Neutrophil (primary cell): ENCODE results near the gene OR52K2.
A peak's percentile ranks its signal among the peaks of the same experiment; 100 is the strongest.
"Not testable (repeated sequence)": the region's sequence is repeated elsewhere in the genome, so short reads cannot be mapped to it uniquely, and the experiment has no call there.

Experiments used
- H3K27ac ChIP-seq: fragments of 200-600 bp; sonication (generic); 2 replicates; pipeline ENCODE4 v1.5.1; 2016; ENCODE audit warnings: mild to moderate bottlenecking, moderate library complexity
- H3K27me3 ChIP-seq: fragments of 200-600 bp; sonication (generic); 2 replicates; pipeline ENCODE4 v1.6.0; 2016; ENCODE audit warnings: mild to moderate bottlenecking
- H3K36me3 ChIP-seq: fragments of 200-600 bp; sonication (generic); 2 replicates; pipeline ENCODE4 v1.5.1; 2017
- H3K4me1 ChIP-seq, 2 experiments: fragments of 200-600 bp in 1 of 2; sonication (generic) in 1 of 2; 1 replicate in 1 of 2; 2 replicates in 1 of 2; pipeline versions ENCODE4 v1.5.1 to v1.6.1; 2013 to 2016; ENCODE audit warnings: low read depth in 1 of 2, low read length in 1 of 2, mild to moderate bottlenecking in 1 of 2, moderate library complexity in 1 of 2; ENCODE audit not compliant: control insufficient read depth in 1 of 2, insufficient read depth in 1 of 2
- H3K4me3 ChIP-seq, 2 experiments: fragments of 200-600 bp in 1 of 2; sonication (generic) in 1 of 2; 1 replicate in 1 of 2; 2 replicates in 1 of 2; pipeline ENCODE4 v1.5.1; 2013 to 2016; ENCODE audit warnings: low read depth in 1 of 2, low read length in 1 of 2, mild to moderate bottlenecking in 1 of 2, moderate library complexity in 1 of 2
- H3K9me3 ChIP-seq: fragments of 200-600 bp; sonication (generic); 2 replicates; pipeline ENCODE4 v1.5.1; 2016
- TF ChIP-seq, protein P1 (sequence below): fragments of 200-600 bp; sonication (generic); IDR thresholded peaks from 2 replicates; pipeline ENCODE4 v1.5.1; 2016; ENCODE audit warnings: antibody characterized with exemption

The OR52K2 gene

DNA sequence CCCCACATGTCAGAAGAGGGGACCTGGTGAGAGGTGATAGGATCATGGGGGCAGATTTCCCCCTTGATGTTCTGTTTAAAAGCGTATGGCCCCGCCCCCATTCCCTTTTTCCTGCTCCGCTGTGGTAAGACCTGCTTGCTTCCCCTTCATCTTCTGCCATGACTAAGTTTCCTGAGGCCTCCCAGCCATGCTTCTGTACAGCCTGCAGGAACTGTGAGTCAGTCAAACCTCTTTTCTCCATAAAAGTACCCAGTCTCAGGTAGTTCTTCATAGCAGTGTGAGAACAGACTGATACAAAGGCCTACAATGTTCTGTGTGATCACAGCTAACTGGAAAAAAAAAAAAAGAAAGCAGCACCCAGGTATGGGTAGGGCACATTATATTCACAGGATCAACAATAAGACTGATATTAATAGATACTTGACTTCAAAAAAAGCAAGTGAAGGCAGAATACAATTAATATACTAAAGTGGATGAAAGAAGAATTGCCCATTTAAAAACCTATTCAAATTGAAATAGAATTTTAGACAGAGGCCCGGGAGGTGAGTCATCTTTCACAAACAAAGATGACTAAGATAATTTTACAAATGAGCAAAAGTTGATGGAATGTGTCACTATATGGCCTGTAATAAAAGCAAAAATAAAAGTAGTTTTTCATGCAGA, 31.6 kb downstream of the OR52K2 start:
- H3K27ac ChIP-seq = peak overlapping the region; percentile 40
- H3K27me3 ChIP-seq = no peaks in the 10 kb centered on the region
- TF ChIP-seq, protein P1, sequence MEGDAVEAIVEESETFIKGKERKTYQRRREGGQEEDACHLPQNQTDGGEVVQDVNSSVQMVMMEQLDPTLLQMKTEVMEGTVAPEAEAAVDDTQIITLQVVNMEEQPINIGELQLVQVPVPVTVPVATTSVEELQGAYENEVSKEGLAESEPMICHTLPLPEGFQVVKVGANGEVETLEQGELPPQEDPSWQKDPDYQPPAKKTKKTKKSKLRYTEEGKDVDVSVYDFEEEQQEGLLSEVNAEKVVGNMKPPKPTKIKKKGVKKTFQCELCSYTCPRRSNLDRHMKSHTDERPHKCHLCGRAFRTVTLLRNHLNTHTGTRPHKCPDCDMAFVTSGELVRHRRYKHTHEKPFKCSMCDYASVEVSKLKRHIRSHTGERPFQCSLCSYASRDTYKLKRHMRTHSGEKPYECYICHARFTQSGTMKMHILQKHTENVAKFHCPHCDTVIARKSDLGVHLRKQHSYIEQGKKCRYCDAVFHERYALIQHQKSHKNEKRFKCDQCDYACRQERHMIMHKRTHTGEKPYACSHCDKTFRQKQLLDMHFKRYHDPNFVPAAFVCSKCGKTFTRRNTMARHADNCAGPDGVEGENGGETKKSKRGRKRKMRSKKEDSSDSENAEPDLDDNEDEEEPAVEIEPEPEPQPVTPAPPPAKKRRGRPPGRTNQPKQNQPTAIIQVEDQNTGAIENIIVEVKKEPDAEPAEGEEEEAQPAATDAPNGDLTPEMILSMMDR = no peak
- H3K4me3 ChIP-seq = no peak overlapping the region
- peaks cover 4% of the 10 kb centered on the region for H3K36me3 ChIP-seq
- peaks cover 15 to 28% of the 10 kb centered on the region in 2 experiments for H3K4me1 ChIP-seq
- H3K9me3 ChIP-seq = no peaks in the 10 kb centered on the region

DNA sequence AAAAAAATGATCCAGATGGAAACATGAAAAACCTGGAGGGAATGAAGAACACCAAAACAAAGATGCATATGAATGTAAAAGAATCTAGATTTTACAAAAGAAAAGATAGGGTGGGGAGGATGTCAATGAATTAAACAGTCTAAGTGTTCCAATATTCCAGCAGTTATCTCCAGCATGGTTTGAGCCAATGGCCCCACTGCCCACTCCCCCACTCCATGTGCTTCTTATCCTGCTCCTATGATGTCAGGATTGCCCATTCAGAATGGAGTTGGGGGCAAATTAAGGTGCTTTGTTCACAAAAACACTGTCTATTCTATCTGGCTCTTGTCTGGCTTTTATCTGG, 32.1 kb downstream of the OR52K2 start:
- TF ChIP-seq, protein P1 = no peak
- H3K36me3 ChIP-seq = no peaks in the 10 kb centered on the region
- no peak overlapping the region for H3K4me3 ChIP-seq
- no peak overlapping the region for H3K27ac ChIP-seq
- H3K4me1 ChIP-seq = peaks cover 15 to 28% of the 10 kb centered on the region in 2 experiments
- no peaks in the 10 kb centered on the region for H3K9me3 ChIP-seq
- no peaks in the 10 kb centered on the region for H3K27me3 ChIP-seq

DNA sequence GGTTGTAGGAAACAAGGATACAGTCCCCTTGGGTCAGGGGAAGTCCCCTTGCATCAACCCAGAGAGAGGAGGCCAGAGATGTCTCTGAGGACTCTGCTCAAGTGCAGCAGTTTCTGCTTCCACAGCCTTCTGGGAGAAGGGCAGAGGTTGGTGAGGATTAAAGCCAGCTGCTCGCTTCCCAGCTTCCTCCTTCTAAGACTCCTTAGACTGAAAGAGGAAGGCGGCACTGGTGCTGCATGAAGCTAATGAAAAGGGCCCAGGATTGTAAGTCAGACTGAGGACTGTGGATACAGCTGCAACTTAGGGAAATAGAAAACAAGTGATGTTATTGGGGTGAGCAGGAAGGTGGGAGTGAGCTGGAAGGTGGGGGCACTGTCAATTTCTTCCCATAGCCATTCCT, 33.4 kb downstream of the OR52K2 start, which contains the start of gene OR52K1:
OR52K1 (plus strand) TSS at position 202 of the 400 bp plus-strand sequence. CDS start 6,255 bp downstream, outside the sequence.
- Histone ChIP-seq H3K4me1 (peaks cover 15 to 28% of the 10 kb centered on the region in 2 experiments), H3K36me3 (no peaks in the 10 kb centered on the region), H3K27me3 (no peaks in the 10 kb centered on the region), H3K9me3 (no peaks in the 10 kb centered on the region), H3K4me3 (no peak within 1 kb of the TSS), H3K27ac (peak within 1 kb of the TSS; percentile 37)
- TF ChIP-seq, protein P1 = no peak

DNA sequence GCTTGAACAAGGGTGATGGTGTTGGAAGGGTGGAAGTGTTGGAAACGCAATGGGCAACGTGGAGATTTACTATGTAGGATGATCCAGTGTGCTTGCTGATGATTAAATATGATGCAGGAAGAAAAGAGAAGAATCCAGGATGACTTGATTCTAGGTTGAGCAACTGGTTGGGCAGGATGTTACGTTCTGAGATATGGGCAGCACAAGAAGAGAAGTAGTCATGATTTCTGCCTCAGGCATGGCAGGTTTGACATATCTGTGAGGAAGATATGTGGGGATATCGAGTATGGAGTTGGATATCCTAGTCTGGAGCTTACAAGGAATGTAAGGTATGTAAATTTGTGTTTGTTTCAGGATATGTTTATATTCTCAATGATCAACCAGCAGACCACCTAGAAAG, 35.2 kb downstream of the OR52K2 start:
- Histone ChIP-seq H3K4me1 (peaks cover 15 to 28% of the 10 kb centered on the region in 2 experiments), H3K27me3 (no peaks in the 10 kb centered on the region), H3K4me3 (no peak overlapping the region), H3K36me3 (no peaks in the 10 kb centered on the region), H3K27ac (no peak overlapping the region), H3K9me3 (no peaks in the 10 kb centered on the region)
- TF ChIP-seq, protein P1 = no peak

DNA sequence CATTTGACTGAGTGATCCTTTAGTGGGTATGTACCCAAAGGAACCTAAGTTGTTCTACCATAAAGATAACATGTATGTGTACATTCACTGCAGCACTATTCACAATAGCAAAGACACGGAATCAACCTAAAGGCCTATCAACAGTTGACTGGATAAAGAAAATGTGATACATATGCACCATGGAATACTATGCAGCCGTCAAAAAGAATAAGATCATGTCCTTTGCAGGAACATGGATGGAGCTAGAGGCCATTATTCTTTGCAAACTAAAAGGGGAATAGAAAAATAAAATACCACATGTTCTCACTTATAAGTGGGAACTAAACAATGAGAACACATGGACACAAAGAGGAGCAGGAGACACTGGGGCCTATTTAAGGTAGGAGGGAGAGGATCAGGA, 42.3 kb downstream of the OR52K2 start:
- not testable (repeated sequence) for H3K4me3 ChIP-seq, H3K9me3 ChIP-seq, H3K27ac ChIP-seq, H3K36me3 ChIP-seq, H3K4me1 ChIP-seq
- H3K27me3 ChIP-seq = peaks cover 19% of the 10 kb centered on the region

DNA sequence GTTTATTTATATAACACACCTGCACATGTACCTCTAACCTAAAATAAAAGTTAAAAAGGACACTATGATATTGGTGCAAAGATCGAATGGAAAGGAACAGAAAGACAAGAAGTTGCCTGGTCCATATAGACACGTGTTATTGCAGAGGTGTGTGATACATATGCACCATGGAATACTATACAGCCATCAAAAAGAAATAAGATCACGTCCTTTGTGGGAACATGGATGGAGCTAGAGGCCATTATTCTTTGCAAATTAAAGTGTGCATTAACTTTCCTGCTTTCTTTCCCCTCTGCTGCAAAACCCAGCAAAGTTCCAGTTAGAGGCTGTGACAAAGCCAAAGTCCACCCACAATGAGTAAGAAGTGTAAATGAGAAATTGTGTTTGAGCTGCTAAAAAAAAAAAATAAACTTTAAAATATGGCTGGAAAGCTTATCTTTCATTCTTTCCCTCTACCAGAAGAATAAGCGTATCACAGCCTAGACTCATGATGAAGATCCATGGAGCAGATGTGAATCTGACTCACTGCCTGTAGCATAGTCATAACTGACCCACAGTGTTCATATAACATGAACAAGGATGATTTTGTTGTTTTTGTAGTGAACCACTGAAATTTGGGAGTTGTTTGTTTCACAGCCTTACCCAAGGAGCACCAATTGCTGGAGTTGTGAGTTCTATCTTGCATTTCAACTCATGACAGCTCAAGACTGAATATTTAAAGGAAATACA, 42.9 kb downstream of the OR52K2 start:
- Histone ChIP-seq H3K4me3 (no peak overlapping the region), H3K36me3 (no peaks in the 10 kb centered on the region), H3K9me3 (no peaks in the 10 kb centered on the region), H3K27ac (peak overlapping the region; percentile 62), H3K27me3 (peaks cover 25% of the 10 kb centered on the region), H3K4me1 (peaks cover 4 to 7% of the 10 kb centered on the region in 2 experiments)
- TF ChIP-seq, protein P1 = no peak
